HUDEP-2 (cell line): ENCODE results near the gene AGMO.

ENCODE experiments used
- DNase-seq, 76 experiments: peaks; one replicate each; lab custom pipeline; 2025; ENCODE audit not compliant: unreplicated experiment in 76 of 76; lab: John Stamatoyannopoulos, UW

Gene AGMO

DNA sequence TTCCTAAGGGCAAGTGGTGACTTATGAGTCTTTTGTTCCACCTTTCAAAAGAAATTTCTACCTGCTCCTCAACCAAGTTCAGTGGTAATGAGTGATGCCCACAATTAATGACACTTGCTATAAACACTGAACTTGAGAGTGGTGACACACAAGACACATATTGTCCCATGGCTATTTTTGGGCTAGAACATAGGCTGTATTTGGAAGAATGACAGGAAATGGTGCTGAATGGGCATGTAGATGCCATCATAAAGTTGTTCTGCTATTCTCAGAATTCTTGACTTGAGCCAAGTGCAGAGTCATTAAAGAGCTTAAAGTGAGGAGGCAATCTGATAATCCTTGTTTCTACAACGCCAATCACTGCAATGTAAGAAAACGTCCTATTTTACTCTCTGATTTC is 313.3 kb downstream of the AGMO start:
- DNase-seq: no peak

DNA sequence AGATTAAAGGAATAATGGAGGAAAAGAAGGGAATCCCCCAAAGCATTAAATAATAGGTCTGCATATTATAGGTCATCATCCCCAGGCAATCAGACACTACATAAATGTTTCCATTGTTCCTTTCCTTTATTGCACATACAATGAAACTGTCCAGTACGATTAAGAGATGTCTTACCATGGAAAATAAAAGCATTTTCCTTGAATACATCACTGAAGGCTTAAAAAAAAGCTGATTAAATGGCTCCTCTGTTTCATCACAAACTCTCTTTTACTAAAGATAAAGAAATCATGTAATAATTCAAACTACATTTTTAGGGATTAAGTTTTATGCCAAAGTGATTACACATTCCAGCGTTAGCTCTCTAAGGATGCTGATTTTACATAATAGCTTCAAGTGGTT is 316.0 kb downstream of the AGMO start:
- no peak for DNase-seq

DNA sequence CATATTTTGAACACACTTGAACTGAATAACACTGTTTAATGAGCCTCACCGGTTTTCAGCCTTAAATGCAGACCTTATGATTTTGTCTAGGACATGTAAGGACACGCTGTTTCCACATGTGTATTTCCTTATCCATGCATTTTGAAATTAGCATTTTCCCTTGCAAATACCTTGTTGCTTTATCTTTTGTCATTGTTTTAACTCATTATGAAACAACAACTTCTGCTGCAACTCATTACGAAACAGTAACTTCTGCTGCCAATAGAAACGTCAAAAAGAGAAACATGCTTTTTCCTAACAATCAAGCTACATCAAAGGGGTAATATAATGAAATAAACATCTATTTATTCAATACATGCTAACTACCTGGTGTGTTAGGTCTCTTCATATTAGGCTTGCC is 322.0 kb downstream of the AGMO start:
- no peak for DNase-seq

DNA sequence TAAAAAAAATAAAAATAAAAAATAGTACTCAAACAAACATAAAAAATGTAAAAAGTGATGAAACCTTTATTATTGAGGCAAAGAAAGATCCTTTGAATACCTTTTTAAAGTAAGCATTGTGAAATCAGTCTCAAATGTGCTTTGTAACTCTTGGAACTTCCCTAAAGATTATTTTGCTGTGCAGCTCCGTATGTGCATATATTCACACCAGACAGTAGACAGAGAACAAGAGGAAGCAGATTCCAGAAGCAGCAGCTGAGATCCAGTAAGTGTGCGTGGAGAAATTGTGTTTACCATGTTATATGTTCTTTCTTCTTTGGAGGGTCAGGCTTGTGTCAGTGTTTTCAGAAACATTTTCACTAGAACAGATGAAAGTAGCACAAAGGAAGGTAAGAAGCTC is 324.9 kb downstream of the AGMO start:
- DNase-seq: no peak

DNA sequence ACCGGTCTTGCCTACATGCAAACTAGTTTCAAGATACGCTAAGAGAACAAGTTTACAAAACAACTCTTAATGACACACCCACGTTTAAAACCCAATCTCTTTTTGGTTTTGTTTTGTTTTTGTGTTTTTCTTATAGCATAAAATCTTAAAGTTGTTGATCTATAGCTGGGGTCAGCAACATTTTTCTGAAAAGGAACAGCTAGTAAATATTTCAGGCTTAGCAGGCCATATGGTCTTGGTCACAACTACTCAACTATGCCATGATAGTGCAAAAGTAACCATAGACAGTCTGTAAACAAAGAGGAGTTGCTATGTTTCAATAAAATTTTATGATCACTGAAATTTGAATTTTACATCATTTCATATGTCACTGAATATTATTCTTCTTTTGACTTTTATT is 327.4 kb downstream of the AGMO start:
- DNase-seq: no peak

DNA sequence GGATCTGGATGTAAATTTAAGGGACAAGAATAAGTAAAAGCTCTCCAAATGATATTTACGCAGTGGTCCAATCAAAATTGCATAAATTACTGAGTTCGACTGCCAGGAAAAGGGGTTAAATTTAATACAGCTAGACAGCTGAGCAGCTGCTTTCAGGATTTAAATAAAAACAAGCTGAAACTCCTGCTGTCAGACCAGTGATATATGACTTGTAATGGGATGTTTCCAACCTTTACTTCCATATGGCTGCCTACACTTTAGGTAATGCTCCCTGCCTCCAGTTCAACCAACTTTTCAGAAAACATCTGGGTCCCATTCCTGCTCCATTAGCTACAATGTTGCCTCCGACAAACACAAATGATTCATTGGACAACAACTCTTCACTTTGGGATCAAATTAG is 333.0 kb downstream of the AGMO start:
- no peak for DNase-seq

DNA sequence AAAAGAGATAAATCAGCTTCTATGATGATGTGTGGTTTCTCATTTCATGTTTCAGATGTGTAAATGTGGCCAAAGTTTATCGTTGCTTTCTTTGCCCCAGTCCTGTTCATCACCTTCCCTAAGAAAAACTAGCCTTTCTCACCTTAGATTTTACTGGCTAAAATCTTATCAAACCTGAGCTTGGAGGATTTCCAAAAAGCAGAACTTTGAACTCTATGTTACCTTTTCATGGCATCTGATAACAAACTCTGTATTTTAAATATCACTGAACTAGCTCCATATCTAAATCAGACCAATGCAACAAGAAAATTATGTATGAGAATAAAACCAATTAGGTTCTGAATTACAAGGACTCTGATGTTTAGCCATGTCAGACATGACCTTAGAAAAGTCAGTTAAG is 335.8 kb downstream of the AGMO start:
- no peak for DNase-seq

DNA sequence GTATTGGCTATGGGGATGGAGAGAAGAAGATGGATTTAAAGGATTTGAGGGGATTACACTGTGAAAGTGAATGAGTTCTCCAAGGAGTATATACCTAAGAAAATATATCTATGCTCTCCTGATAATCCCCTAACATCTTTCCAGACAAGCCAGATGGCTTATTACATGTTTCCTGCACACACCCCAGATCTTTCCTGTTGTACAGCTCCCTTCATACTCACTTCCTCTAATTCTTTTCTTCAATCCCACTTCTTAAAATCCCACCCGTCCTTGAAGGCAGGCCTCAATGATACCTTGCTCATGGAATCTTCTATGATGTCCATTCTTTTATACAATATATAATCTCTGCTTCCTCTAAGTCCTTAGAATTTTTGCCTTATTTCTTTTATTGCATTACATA is 342.1 kb downstream of the AGMO start:
- no peak for DNase-seq

DNA sequence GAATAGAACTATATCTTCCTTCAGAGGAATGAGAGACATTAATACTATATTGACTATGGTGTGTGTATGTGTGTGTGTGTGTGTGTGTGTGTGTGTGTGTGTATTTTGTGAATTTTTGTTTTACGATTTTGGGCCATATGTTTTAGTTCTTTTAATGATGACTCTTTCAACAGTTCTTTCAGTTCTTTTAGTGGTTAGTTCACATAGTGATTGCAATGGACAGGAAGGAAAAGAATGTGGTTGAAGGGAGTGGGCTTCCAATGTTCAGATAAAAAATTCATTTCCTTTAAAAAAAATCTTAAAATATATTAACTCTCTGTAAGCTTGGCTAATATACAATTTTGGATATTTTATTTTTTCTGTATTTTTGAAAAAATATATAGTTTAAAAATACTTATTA is 343.6 kb downstream of the AGMO start:
- no peak for DNase-seq

DNA sequence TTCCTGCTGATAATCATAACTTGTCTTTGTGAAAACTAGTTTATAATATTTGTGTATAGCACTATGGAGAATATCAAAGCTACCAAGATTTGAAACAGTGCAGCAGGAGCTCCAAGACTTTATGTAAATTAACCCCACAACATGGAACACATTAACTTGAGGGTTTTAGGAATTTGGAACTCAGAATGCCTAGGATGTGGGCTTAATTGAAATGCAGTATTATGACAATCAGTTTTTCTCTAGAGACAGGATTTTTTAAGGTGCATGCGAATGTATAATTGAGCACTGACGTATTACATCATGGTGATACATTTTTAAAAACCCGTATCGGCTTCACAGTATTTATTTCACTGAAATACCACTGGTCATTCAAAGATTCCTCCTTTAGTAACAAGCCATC is 346.2 kb downstream of the AGMO start:
- no peak for DNase-seq

DNA sequence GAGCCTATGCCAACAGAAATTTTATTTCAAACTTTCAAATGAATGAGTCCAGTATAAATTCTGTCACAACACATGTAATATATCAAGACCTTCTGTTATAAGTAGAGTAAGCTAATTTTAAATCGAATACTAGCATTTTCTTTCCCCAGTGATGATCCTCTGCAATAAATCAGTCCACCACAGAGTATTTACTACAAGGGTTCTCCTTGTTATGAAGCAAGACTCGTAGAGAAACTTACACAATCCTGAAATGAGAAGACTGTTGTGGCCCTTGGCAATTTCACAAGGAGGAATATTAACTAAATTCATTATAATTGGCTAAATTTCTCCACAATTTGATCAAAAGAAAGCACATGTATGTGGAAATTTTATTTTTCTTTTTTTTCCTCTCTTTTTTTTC is 346.8 kb downstream of the AGMO start:
- no peak for DNase-seq

DNA sequence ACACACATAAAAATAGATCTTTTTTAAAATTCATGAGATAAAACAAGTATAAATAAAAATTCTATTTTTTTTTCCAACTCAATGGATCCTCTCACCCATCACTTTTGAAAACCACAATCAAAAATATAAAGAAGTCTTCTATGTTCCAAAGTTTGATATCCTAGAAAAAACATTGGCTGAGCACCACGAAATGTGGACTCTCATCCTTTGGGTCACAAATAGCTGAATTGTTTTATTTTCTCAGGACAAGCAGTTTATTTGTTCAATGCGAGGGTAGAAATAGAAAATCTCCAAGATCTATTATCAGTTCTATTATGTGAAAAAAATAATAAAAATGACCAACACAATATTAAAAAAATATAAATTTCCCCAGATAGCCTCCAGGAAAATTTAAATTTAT is 348.7 kb downstream of the AGMO start:
- no peak for DNase-seq

DNA sequence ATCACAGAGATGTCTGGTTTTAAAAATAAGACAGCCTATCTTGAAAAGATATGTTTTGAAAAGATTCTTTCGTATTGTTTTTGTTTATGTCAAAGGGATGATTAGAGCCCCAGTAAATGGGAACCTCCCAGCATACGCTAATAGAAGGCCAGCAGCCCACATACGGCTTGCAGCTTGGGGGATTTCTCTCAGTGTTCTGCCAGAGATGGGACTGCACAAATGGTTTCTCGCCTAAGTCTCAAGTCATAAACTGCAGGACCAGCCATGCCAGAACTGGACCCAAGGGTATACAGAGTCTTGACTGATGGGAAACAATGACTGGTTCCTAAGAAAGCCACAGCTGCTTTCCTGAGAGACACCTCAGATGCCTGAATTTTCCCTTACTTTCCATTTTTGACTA is 352.4 kb downstream of the AGMO start:
- DNase-seq: no peak

DNA sequence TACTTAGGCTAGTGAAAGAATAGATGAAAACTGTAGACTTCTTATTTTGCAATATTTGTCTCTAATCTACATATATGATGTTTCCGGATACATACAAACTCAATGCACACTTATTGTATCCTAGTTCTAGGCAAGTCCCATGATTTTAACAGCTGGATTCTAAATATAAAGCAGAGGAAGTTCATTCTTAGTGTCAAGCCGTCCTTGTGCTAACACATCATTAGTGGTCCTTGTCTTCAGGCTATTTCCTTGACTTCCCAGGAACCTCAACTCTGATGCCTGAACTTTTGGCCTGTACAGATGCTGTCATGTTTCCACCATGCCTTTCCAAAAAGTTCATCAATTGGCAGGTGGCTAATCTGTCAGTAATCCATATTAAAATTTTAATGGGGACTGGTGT is 357.4 kb downstream of the AGMO start:
- no peak for DNase-seq

DNA sequence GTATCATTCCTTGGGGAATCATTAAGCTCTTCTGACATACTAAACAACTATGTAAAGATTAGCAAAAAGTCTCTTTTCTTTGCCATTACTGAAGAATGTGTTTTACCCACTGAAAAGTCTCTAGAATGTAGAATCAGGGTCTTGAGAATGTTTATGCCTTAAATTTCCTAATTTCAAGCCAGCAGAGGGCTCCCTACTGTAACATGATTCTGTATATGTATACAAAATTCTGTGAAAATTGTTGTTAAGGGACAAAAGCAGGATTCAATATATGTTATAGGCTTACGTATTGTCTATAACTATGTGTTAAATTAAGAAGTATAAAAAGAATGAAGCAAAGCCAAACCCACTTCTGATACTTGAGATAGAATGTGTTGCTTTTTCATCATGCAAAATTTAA is 362.3 kb downstream of the AGMO start:
- peak in 1 of 76 experiments; percentile 1 for DNase-seq

DNA sequence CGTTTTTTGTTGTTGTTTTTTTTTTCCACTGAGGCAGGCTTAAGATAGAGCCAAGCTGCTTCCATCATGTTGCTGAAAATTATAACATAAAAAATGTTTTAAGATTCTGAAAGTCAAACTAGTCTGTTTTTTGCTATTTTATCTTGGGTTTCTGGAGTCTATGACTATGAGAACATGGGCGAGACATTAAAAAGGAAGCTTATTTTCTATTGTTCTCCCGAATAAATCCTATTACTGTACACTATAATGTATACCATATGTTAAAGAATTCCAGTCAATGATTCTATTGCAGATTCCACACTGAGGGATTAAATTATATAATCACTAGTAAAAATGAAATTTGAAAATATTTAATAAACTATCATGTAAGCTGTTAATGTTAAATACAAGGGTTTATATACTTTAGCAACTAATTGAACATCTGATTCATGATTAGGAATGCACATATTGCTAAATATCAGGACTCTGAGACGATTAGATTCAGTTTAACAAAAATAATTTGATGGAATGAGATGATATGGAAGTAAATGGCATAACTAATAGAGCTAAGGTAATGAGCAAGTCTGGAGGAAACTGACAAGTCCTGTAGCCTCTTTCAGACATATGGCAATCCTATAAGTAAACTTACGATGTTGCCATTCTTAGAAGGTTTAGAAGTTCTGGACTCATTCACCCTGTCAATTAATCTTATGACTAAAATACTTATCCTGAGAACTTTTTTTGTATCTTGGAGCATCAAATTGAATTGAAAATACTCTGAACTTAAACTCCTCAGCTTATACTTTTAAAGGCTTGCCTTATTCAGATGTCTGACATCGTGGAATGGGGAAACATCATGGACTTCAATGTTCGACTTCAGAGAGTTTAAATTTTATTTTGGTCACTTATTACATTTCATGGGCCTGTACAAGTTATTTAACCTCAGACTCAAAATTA is 364.5 kb downstream of the AGMO start:
- DNase-seq: no peak

DNA sequence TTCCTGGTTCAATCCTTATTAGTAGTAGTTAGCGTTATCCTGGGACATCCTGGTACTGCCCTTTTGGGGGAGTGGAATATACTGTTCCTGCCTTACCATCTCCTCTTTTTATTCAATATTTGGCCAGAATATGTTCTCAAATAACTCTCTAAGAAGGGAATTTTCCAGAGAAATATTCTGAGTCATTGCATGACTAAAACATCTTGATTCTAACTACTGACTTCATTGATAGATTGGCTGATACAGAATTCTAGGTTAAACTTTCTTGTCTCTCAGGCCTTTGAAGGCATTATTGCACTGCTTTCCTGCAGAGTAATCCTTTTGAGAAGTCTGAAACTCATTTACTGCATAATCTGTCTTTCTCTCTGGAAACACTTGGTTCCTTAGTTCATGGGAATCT is 383.8 kb downstream of the AGMO start:
- DNase-seq: no peak

DNA sequence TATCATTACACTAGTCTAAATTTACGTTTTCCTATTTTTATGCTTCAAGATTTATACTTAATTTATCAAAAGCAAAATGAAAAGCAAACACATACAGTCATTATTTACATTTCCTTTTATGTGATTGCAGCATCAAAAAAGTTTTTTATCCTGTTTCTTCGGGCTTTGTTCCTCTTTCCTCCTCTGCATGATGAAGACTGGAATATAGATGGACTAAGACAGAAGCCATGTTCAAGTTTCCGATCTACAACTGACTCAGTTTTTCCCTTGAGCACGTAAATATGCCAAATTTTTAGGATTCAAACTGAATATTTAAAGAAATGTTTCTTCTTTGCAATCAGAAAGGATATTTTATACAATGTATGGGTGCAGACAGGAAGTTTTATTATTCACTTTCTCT is 385.7 kb downstream of the AGMO start:
- no peak for DNase-seq

DNA sequence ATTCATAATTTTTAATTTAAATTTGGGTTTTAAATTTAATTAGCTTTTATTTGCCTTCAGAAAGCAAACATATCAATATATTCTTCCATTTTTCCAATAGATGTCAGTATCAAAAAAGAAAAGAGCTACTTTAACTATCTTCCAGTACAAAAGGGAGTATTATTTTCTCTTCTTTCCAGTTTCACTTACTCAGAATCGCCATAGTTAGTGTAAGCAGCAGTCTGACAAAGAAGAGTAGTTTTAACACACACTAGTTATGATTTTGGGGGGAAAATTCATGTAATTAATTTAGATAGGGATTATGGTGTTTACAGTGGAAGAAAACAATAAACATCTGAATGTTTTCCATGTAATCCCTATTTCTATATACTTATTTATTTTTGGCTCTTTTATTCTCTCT is 386.7 kb downstream of the AGMO start:
- DNase-seq: no peak

DNA sequence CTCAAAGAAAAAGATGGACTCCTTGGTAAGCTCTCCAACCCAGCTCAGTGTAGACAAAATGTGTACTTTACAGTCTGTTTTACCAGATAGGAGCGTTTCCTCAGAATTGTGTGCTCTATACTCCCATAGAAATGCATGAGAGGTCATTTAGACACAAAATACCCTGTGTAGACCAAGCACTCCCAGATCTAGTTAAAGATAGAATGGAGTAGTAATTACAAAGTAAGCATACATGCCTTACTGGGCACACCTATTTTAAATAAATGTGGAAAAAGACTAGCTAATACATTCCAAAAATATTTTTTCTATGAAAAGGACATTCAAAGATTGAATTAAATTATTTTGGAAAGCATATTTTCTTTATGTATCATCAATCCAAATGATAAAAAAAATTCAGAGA is 387.3 kb downstream of the AGMO start:
- no peak for DNase-seq

DNA sequence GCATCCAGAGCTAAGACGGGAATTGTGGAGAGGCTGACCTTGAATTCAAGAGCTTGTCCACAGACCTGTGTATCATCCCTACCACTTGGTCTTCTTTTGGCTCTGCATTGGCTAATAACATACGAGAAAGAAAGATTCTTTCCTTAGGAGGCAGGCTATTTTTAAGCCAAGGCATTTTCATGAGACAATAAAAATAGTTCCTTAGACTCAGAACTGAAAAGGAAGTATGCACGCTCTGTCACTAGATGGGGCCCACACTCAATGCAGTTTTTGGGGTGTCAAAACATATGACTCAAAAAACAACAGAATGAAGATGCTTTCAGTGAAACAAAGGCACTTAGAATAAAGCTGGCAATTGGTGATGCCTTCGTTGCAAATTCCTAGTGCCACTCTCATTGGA is 393.3 kb downstream of the AGMO start:
- DNase-seq: no peak

DNA sequence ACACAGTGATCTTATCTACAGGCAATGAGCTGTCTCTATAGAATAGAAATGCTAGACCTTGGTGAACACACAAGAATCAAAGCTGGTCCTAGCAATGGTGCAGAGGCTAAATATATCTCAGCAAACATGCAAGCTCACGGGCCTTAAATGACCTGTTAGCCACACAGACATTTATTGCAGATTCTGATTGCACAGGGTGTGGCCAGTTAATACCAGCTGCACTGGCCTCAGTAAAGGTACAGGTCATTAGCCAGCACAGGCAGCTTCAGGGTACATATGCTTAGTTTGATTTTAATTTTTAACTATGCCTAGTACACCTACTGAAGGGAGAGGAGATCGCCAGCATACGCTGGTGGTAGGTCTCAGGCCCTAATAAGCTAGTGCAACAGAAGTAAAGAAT is 393.9 kb downstream of the AGMO start:
- DNase-seq: no peak

DNA sequence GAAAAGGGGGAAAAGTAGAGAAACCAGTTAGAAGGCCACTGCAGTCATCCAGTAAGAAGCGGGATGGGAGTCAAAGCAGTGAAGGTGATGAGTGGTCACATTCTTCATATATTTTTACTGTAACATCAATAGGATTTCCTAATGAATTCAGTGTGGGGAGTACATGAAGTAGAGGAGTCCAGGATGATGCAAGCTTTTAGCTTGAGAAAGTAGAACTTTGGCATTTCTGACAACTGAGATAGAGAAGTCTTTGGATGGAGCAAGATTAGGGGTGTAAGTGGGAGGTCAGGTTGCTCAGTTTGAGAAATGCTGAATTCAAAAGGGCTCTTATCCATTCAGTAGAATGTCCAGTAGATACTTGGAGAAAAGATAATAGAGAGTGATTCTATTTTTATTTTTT is 395.2 kb downstream of the AGMO start:
- DNase-seq: no peak
